ENCODE data around the gene OPCML. TPM values are rescaled to one million over a fixed set of nuclear protein-coding genes. Genes with fewer than 3 reads are reported as not detected.

OPCML gene
- total RNA-seq, 1 donor from 2014 or later: 0.12 TPM

DNA sequence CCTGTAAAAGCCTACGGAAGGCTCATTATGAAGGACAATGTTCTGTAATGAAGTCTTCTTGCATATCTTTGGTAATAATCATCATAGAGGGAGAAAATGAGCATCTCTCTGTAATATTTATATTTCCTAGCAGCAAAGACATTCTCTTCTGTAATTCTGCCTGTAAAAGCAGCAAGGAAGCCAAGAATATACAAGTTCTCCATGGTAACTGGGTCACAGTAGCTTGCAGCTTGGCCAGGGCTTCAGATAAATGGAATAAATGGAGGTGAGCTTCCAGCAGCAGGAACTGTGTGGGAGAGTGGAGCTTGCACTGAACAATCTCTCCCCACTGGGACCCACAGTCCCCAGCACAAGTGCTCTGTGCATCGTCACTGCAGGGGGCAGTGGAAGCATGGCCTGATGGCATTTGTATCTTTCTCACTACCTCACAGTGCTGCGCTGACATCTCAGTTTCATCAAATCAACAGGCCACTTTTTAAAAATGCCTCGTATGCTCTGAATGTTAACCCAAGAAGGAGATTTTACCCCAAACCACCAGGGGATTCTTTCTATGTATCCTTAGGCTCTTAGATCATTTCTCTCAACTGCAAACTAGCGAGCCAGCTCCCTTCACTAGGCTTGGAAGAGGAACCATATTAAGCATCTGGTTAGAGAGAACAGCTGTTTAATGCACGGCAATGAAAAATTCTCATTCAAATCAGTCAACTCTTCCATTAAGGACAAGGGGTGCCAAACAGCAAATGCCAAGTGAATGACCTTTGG is 1059.7 kb downstream of the OPCML start:
- no peaks in the 10 kb centered on the region for H3K9me3 ChIP-seq
- no peak overlapping the region for H3K27ac ChIP-seq
- ATAC-seq (no peak), DNase-seq (no peak)
- no peaks in the 10 kb centered on the region for H3K36me3 ChIP-seq
- H3K27me3 ChIP-seq (ENCODE audit: low read depth): no peaks in the 10 kb centered on the region
- TF ChIP-seq, protein P1, sequence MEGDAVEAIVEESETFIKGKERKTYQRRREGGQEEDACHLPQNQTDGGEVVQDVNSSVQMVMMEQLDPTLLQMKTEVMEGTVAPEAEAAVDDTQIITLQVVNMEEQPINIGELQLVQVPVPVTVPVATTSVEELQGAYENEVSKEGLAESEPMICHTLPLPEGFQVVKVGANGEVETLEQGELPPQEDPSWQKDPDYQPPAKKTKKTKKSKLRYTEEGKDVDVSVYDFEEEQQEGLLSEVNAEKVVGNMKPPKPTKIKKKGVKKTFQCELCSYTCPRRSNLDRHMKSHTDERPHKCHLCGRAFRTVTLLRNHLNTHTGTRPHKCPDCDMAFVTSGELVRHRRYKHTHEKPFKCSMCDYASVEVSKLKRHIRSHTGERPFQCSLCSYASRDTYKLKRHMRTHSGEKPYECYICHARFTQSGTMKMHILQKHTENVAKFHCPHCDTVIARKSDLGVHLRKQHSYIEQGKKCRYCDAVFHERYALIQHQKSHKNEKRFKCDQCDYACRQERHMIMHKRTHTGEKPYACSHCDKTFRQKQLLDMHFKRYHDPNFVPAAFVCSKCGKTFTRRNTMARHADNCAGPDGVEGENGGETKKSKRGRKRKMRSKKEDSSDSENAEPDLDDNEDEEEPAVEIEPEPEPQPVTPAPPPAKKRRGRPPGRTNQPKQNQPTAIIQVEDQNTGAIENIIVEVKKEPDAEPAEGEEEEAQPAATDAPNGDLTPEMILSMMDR (IDR thresholded peaks at IDR 0.05): no peak
- intact Hi-C loops (cut with DNase I): no loop called here
- no peaks in the 10 kb centered on the region for H3K4me1 ChIP-seq
- H3K4me3 ChIP-seq: no peak overlapping the region

DNA sequence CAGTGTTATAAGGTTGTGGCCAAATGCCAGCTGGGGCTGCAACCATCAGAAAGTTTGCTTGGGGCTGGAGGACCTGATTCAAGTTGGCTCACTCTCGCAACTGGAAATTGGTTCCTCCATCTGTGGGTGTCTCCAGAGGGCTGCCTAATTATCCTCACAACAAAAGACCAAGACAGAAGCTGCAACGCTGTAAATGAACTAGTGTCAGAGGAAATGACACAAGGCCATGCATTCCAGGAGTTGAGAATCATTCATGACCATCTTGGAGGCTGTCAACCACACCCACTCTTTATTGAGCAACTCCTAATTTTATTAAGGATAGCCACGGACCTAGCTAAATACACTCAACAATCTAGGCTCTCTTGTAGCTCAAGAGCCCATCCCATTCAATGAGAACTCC is 1060.8 kb downstream of the OPCML start:
- TF ChIP-seq, protein P1 (IDR thresholded peaks at IDR 0.05): no peak
- ATAC-seq (no peak), DNase-seq (no peak)
- Histone ChIP-seq H3K4me1 (no peaks in the 10 kb centered on the region), H3K27ac (no peak overlapping the region), H3K27me3 (ENCODE audit: low read depth) (no peaks in the 10 kb centered on the region), H3K4me3 (no peak overlapping the region), H3K36me3 (no peaks in the 10 kb centered on the region), H3K9me3 (no peaks in the 10 kb centered on the region)
- intact Hi-C loops (cut with DNase I): no loop called here

DNA sequence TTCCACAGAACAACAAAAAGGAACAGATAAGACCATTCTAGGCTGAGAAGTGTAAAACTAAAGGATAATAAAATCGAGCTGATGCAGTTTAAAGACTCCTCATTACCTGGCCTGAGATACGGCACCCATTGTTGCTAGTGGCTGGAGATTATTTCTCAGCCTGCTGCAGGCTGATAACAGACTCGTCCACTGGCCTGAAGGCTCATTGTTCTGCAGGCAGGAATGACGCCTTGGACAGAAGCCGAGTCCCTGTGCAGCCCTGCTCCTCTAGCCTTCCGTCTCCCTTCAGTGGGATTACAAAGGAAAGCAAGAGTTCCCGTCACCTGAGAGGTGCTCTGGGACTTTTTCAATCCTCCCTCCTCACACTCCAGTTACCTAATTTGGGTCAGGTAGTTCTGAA is 1065.3 kb downstream of the OPCML start:
- ATAC-seq (no peak), DNase-seq (no peak)
- Histone ChIP-seq H3K36me3 (no peaks in the 10 kb centered on the region), H3K9me3 (no peaks in the 10 kb centered on the region), H3K4me1 (no peaks in the 10 kb centered on the region), H3K4me3 (no peak overlapping the region), H3K27ac (no peak overlapping the region), H3K27me3 (ENCODE audit: low read depth) (no peaks in the 10 kb centered on the region)
- TF ChIP-seq, protein P1 (IDR thresholded peaks at IDR 0.05): no peak
- intact Hi-C loops (cut with DNase I): no loop called here

DNA sequence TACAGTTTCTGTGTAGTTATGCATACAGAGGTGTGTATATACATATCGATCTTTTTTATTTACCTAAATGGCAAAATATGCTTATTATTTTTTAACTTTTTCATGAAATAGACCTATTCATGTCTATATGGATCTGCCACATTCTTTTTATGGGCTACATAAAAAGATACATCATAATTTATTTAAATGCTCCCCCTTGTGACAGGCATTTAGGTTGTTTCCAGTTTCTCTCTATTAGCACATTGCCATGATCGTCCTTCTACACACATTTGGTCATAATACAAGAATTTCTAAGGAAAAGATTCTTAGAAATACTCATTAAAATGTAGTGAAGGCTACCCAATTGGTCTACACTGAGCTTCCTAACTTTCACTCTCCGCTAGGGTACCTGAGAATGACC is 1067.4 kb downstream of the OPCML start:
- H3K4me1 ChIP-seq: no peaks in the 10 kb centered on the region
- H3K9me3 ChIP-seq: no peaks in the 10 kb centered on the region
- H3K36me3 ChIP-seq: no peaks in the 10 kb centered on the region
- no peaks in the 10 kb centered on the region for H3K27me3 ChIP-seq (ENCODE audit: low read depth)
- ATAC-seq (no peak), DNase-seq (no peak)
- TF ChIP-seq, protein P1 (IDR thresholded peaks at IDR 0.05): no peak
- H3K4me3 ChIP-seq: no peak overlapping the region
- H3K27ac ChIP-seq: no peak overlapping the region
- intact Hi-C loops (cut with DNase I): no loop called here

DNA sequence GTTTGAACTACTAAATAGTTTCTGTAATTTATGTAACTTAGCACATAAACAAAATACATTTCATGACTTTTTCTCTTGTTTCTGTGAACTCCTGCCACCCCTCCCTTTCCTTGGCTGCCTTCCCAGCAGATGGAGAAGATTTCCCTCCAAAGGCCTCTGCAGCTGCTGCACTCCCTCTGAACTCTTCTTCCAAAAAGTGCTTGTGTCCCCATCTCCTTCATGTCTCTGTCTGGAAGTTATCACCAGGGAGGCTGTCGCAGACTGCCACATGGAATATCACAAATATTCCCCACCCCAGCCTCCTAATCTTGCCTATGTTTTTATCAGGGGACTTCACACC is 1068.3 kb downstream of the OPCML start:
- DNase-seq: no peak

More for the DNA sequence above, 1068.3 kb downstream of the OPCML start:
- H3K9me3 ChIP-seq: no peaks in the 10 kb centered on the region
- no peaks in the 10 kb centered on the region for H3K4me1 ChIP-seq
- no peak overlapping the region for H3K4me3 ChIP-seq
- no peaks in the 10 kb centered on the region for H3K36me3 ChIP-seq
- H3K27me3 ChIP-seq (ENCODE audit: low read depth): no peaks in the 10 kb centered on the region
- no peak for ATAC-seq
- H3K27ac ChIP-seq: no peak overlapping the region
- intact Hi-C loops (cut with DNase I): no loop called here
- TF ChIP-seq, protein P1 (IDR thresholded peaks at IDR 0.05): no peak

Data from lower lobe of right lung (tissue), 2 donors.